PFSK-1 (cell line): ENCODE measurements around the gene ANKRD13A.

Source experiments
- POLR2AphosphoS5 ChIP-seq: IDR thresholded peaks from 2 replicates; pipeline ENCODE4 v1.6.1; 2012; ENCODE audit warnings: low read depth, mild to moderate bottlenecking, control low read depth, low read length, moderate library complexity
- REST ChIP-seq, 2 experiments: IDR thresholded peaks; 2 replicates each; pipeline versions ENCODE4 v1.6.1 to v1.8.0; 2011 to 2012; ENCODE audit warnings: low read depth in 2 of 2, low read length in 2 of 2, control low read depth in 1 of 2, inconsistent platforms in 1 of 2, mild to moderate bottlenecking in 1 of 2, moderate library complexity in 1 of 2; ENCODE audit not compliant: insufficient read depth in 1 of 2
- SIN3A ChIP-seq: IDR thresholded peaks from 2 replicates; pipeline ENCODE4 v1.6.1; 2012; ENCODE audit warnings: mild to moderate bottlenecking, low read length, moderate library complexity, borderline replicate concordance; ENCODE audit not compliant: insufficient read depth
- TAF1 ChIP-seq: IDR thresholded peaks from 2 replicates; pipeline ENCODE4 v1.6.1; 2012; ENCODE audit warnings: low read length, control low read depth, borderline replicate concordance; ENCODE audit not compliant: insufficient read depth

DNA sequence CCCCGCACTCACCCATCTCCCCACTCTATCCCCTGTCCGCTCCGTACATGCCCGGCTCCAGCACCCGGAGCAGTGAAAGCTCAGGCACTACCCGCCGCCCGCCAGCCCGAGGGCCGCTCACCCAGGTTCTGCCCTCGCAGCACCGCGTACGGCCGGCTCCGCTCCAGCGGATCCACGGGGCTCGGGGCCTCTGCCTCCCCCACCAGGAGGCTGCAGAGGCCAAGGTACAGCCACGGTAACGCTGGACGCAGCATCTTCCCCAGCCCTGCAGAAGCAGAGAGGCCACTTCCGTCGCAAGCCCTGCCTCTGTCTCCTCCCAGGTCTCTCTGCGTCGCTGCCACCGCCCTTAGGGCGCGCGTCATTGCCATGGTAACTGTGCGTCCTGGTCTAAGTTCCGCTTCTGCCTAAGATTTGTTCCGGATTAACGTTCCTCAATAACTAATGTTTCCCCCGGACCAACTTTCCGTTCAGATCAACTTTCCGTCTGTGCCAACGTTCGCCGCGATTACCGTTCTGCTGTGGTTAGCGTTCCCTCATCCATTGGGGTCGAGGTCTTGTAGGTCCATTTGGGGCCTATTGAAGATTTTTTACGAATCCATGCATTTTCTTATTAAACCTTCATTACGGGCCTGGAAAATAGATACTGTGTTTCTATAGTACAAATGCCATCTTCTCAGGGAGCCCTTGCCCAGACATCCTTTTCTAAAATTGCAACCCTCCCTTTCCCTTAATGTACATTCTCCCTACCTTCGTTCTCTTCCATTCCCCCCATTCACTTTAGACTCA, 49.2 kb downstream of the ANKRD13A start, which contains the start of gene C12orf76:
- TF ChIP-seq REST (IDR thresholded peaks at IDR 0.05; ENCODE audit: insufficient read depth in 1 of 2, low read depth in 2 of 2, low read length in 2 of 2) (no peak), POLR2AphosphoS5 (peak; percentile 89), TAF1 (0 out of 2 replicates have a peak, but pooled peaks have one; percentile 52), SIN3A (peak; percentile 95)
